ENCODE data around the gene CASP9. TPM values are rescaled to one million over a fixed set of nuclear protein-coding genes. Genes with fewer than 3 reads are reported as not detected.
"Not testable (repeated sequence)": the region's sequence is repeated elsewhere in the genome, so short reads cannot be mapped to it uniquely, and the experiment has no call there.

CASP9 gene
- total RNA-seq, 2 experiments from 2014 or later: 9.7 to 11.5 TPM

- H3K4me3 Mint-ChIP-seq; DNase-seq; POLR2A ChIA-PET; H3K9me3 Mint-ChIP-seq; H3K4me1 Mint-ChIP-seq (ENCODE audit: low read depth); H3K27ac Mint-ChIP-seq; H3K27me3 Mint-ChIP-seq; intact Hi-C loops (cut with micrococcal nuclease); CTCF ChIA-PET; ATAC-seq; H3K36me3 Mint-ChIP-seq (ENCODE audit: low read depth): not testable (repeated sequence)
Measured at GRCh38 chr1:15469821-15470448, 54.1 kb downstream of the CASP9 start.

GRCh38 chr1:15469361-15469760 is 54.7 kb downstream of the CASP9 start:
- POLR2A ChIA-PET: no interaction called here
- intact Hi-C loops (cut with micrococcal nuclease): no loop called here
- Mint-ChIP-seq H3K27me3 (peaks cover 2% of the 10 kb centered on the region), H3K27ac (no peak overlapping the region), H3K9me3 (no peaks in the 10 kb centered on the region), H3K4me1 (ENCODE audit: low read depth) (no peaks in the 10 kb centered on the region), H3K4me3 (no peak overlapping the region), H3K36me3 (ENCODE audit: low read depth) (no peaks in the 10 kb centered on the region)
- CTCF ChIA-PET: no interaction called here
- DNase-seq (no peak), ATAC-seq (no peak)
- TF ChIP-seq CTCF (IDR thresholded peaks at IDR 0.05): no peak

GRCh38 chr1:15468145-15468544 is 55.9 kb downstream of the CASP9 start:
- no peaks in the 10 kb centered on the region for H3K4me1 Mint-ChIP-seq (ENCODE audit: low read depth)
- H3K4me3 Mint-ChIP-seq: no peak overlapping the region
- ATAC-seq (no peak), DNase-seq (no peak)
- H3K27me3 Mint-ChIP-seq: peaks cover 2% of the 10 kb centered on the region
- H3K9me3 Mint-ChIP-seq: no peaks in the 10 kb centered on the region
- ChIA-PET POLR2A (no interaction called here), CTCF (interaction anchor here (1.0 kb wide), 1 partner anchor 145 kb away, joined by 5 read pairs; no protein-coding TSS in a partner anchor)
- H3K27ac Mint-ChIP-seq: no peak overlapping the region
- no peak for TF ChIP-seq CTCF (IDR thresholded peaks at IDR 0.05)
- intact Hi-C loops (cut with micrococcal nuclease): no loop called here
- H3K36me3 Mint-ChIP-seq (ENCODE audit: low read depth): no peaks in the 10 kb centered on the region

- H3K9me3 Mint-ChIP-seq; H3K4me3 Mint-ChIP-seq; DNase-seq; H3K36me3 Mint-ChIP-seq (ENCODE audit: low read depth); H3K4me1 Mint-ChIP-seq (ENCODE audit: low read depth); ATAC-seq; POLR2A ChIA-PET; H3K27ac Mint-ChIP-seq; H3K27me3 Mint-ChIP-seq; intact Hi-C loops (cut with micrococcal nuclease): not testable (repeated sequence)
- CTCF ChIA-PET: interaction anchor here (1.0 kb wide), 1 partner anchor 144 kb away, joined by 5 read pairs; no protein-coding TSS in a partner anchor
Measured at GRCh38 chr1:15466955-15467625, 56.9 kb downstream of the CASP9 start.

- intact Hi-C loops (cut with micrococcal nuclease): no loop called here
- Mint-ChIP-seq H3K36me3 (ENCODE audit: low read depth) (no peaks in the 10 kb centered on the region), H3K4me3 (no peak overlapping the region), H3K9me3 (no peaks in the 10 kb centered on the region), H3K27ac (no peak overlapping the region), H3K27me3 (peaks cover 2% of the 10 kb centered on the region), H3K4me1 (ENCODE audit: low read depth) (no peaks in the 10 kb centered on the region)
- no peak for TF ChIP-seq CTCF (IDR thresholded peaks at IDR 0.05)
- ATAC-seq (no peak), DNase-seq (no peak)
- POLR2A ChIA-PET: interaction anchor here (0.6 kb wide), 1 partner anchor 100 kb away, joined by 3 read pairs; no protein-coding TSS in a partner anchor
- CTCF ChIA-PET: interaction anchor here (1.5 kb wide), 1 partner anchor 142 kb away, joined by 7 read pairs; no protein-coding TSS in a partner anchor
Measured at GRCh38 chr1:15465674-15466073, 58.3 kb downstream of the CASP9 start.

GRCh38 chr1:15463926-15464322 is 60.1 kb downstream of the CASP9 start:
- H3K9me3 Mint-ChIP-seq; H3K27me3 Mint-ChIP-seq; H3K4me1 Mint-ChIP-seq (ENCODE audit: low read depth); intact Hi-C loops (cut with micrococcal nuclease); ATAC-seq; POLR2A ChIA-PET; DNase-seq; H3K36me3 Mint-ChIP-seq (ENCODE audit: low read depth); H3K27ac Mint-ChIP-seq; H3K4me3 Mint-ChIP-seq: not testable (repeated sequence)
- CTCF ChIA-PET: interaction anchor here (0.6 to 1.1 kb wide), 2 partner anchors 19 to 140 kb away, joined by 3 read pairs; no protein-coding TSS in a partner anchor

GRCh38 chr1:15463064-15463800 is 60.8 kb downstream of the CASP9 start:
- H3K4me1 Mint-ChIP-seq (ENCODE audit: low read depth); POLR2A ChIA-PET; ATAC-seq; H3K27ac Mint-ChIP-seq; H3K27me3 Mint-ChIP-seq; DNase-seq; H3K9me3 Mint-ChIP-seq; intact Hi-C loops (cut with micrococcal nuclease); H3K4me3 Mint-ChIP-seq; H3K36me3 Mint-ChIP-seq (ENCODE audit: low read depth): not testable (repeated sequence)
- CTCF ChIA-PET: interaction anchor here (1.1 kb wide), 1 partner anchor 140 kb away, joined by 3 read pairs; no protein-coding TSS in a partner anchor
